Nephron progenitor cell (in vitro differentiated cells): ENCODE measurements around the gene TMEM143.
A peak's percentile ranks its signal among the peaks of the same experiment; 100 is the strongest.

Experiments used
- DNase-seq: peaks from one replicate; pipeline ENCODE4 v3.0.0; 2021
- H3K27ac Mint-ChIP-seq: 2 replicates; pipeline ENCODE4 v1.8.0; 2021; ENCODE audit warnings: mild to moderate bottlenecking, moderate library complexity, mixed read lengths
- H3K27me3 Mint-ChIP-seq: 2 replicates; pipeline ENCODE4 v1.8.0; 2021; ENCODE audit warnings: mild to moderate bottlenecking, low read depth, mixed read lengths; ENCODE audit not compliant: poor library complexity
- H3K36me3 Mint-ChIP-seq: 2 replicates; pipeline ENCODE4 v1.8.0; 2021; ENCODE audit warnings: low read depth, mixed read lengths
- H3K4me1 Mint-ChIP-seq: 2 replicates; pipeline ENCODE4 v1.8.0; 2021; ENCODE audit warnings: mixed read lengths
- H3K4me3 Mint-ChIP-seq: 2 replicates; pipeline ENCODE4 v1.8.0; 2021; ENCODE audit warnings: mild to moderate bottlenecking, moderate library complexity, mixed read lengths
- H3K9me3 Mint-ChIP-seq: 2 replicates; pipeline ENCODE4 v1.8.0; 2021; ENCODE audit warnings: mild to moderate bottlenecking, moderate library complexity, mixed read lengths
- CTCF ChIP-seq: fragments of 200-600 bp; sonication (generic); IDR thresholded peaks from 2 replicates; pipeline ENCODE4 v1.5.0; 2021; ENCODE audit warnings: antibody characterized with exemption

TMEM143 gene

GRCh38 chr19:48342414-48342738 is 21.4 kb downstream of the TMEM143 start:
- no peaks in the 10 kb centered on the region for H3K27me3 Mint-ChIP-seq
- H3K27ac Mint-ChIP-seq: no peak overlapping the region
- no peaks in the 10 kb centered on the region for H3K36me3 Mint-ChIP-seq
- H3K9me3 Mint-ChIP-seq: no peaks in the 10 kb centered on the region
- H3K4me1 Mint-ChIP-seq: peaks cover 16% of the 10 kb centered on the region
- no peak for TF ChIP-seq CTCF
- H3K4me3 Mint-ChIP-seq: no peak overlapping the region
- no peak for DNase-seq

GRCh38 chr19:48341515-48342413 is 22.0 kb downstream of the TMEM143 start:
- Mint-ChIP-seq H3K4me1 (peaks cover 10% of the 10 kb centered on the region), H3K4me3 (no peak overlapping the region), H3K36me3 (no peaks in the 10 kb centered on the region), H3K27ac (no peak overlapping the region), H3K9me3 (no peaks in the 10 kb centered on the region), H3K27me3 (no peaks in the 10 kb centered on the region)
- no peak for TF ChIP-seq CTCF
- no peak for DNase-seq

- DNase-seq: no peak
Observed at GRCh38 chr19:48340995-48341394, 22.7 kb downstream of the TMEM143 start.

GRCh38 chr19:48338802-48339503 is 24.8 kb downstream of the TMEM143 start:
- no peaks in the 10 kb centered on the region for H3K36me3 Mint-ChIP-seq
- H3K27me3 Mint-ChIP-seq: no peaks in the 10 kb centered on the region
- no peak overlapping the region for H3K27ac Mint-ChIP-seq
- no peak for DNase-seq
- no peak overlapping the region for H3K4me3 Mint-ChIP-seq
- no peak for TF ChIP-seq CTCF
- H3K4me1 Mint-ChIP-seq: peaks cover 11% of the 10 kb centered on the region
- no peaks in the 10 kb centered on the region for H3K9me3 Mint-ChIP-seq

More at GRCh38 chr19:48340995-48341394, 22.7 kb downstream of the TMEM143 start:
- peaks cover 5% of the 10 kb centered on the region for H3K4me1 Mint-ChIP-seq
- no peak for TF ChIP-seq CTCF
- H3K9me3 Mint-ChIP-seq: no peaks in the 10 kb centered on the region
- H3K4me3 Mint-ChIP-seq: no peak overlapping the region
- peak overlapping the region; percentile 87 for H3K27ac Mint-ChIP-seq
- H3K27me3 Mint-ChIP-seq: no peaks in the 10 kb centered on the region
- H3K36me3 Mint-ChIP-seq: no peaks in the 10 kb centered on the region

- no peaks in the 10 kb centered on the region for H3K9me3 Mint-ChIP-seq
Observed at GRCh38 chr19:48338253-48338755, 25.4 kb downstream of the TMEM143 start.

More at GRCh38 chr19:48338253-48338755, 25.4 kb downstream of the TMEM143 start:
- no peak for TF ChIP-seq CTCF
- DNase-seq: no peak
- Mint-ChIP-seq H3K4me3 (no peak overlapping the region), H3K27ac (no peak overlapping the region), H3K4me1 (peaks cover 16% of the 10 kb centered on the region), H3K36me3 (no peaks in the 10 kb centered on the region), H3K27me3 (peaks cover under 1% of the 10 kb centered on the region)
